Measurements from ENCODE around the gene ANK2. TPM values are rescaled to one million over a fixed set of nuclear protein-coding genes. Genes with fewer than 3 reads are reported as not detected.

ANK2 gene
- total RNA-seq, 1 donor from 2014 or later = 4.5 TPM

GRCh38 chr4:113407409-113407808, 358.0 kb downstream of the ANK2 start:
- ATAC-seq (ENCODE audit: low read depth) (no peak), DNase-seq (no peak)
- Mint-ChIP-seq H3K27me3 (peaks cover 9% of the 10 kb centered on the region), H3K9me3 (no peaks in the 10 kb centered on the region), H3K36me3 (ENCODE audit: low read depth) (no peaks in the 10 kb centered on the region), H3K4me1 (no peaks in the 10 kb centered on the region), H3K4me3 (no peak overlapping the region), H3K27ac (no peak overlapping the region)
- POLR2A ChIA-PET = no interaction called here
- TF ChIP-seq CTCF (IDR thresholded peaks at IDR 0.05) = no peak
- CTCF ChIA-PET = no interaction called here
- intact Hi-C loops (cut with micrococcal nuclease) = no loop called here

GRCh38 chr4:113409181-113409580, 359.7 kb downstream of the ANK2 start:
- intact Hi-C loops (cut with micrococcal nuclease) = no loop called here
- H3K36me3 Mint-ChIP-seq (ENCODE audit: low read depth) = no peaks in the 10 kb centered on the region
- POLR2A ChIA-PET = interaction anchor here (0.7 kb wide), 1 partner anchor 45 kb away, joined by 5 read pairs; no protein-coding TSS in a partner anchor
- H3K27me3 Mint-ChIP-seq = peaks cover 13% of the 10 kb centered on the region
- no peaks in the 10 kb centered on the region for H3K9me3 Mint-ChIP-seq
- ATAC-seq (ENCODE audit: low read depth) (no peak), DNase-seq (no peak)
- H3K4me3 Mint-ChIP-seq = no peak overlapping the region
- CTCF ChIA-PET = no interaction called here
- TF ChIP-seq CTCF (IDR thresholded peaks at IDR 0.05) = no peak
- no peaks in the 10 kb centered on the region for H3K4me1 Mint-ChIP-seq
- no peak overlapping the region for H3K27ac Mint-ChIP-seq

- H3K27ac Mint-ChIP-seq = no peak overlapping the region
- H3K9me3 Mint-ChIP-seq = no peaks in the 10 kb centered on the region
- H3K36me3 Mint-ChIP-seq (ENCODE audit: low read depth) = no peaks in the 10 kb centered on the region
- CTCF ChIA-PET = no interaction called here
- peaks cover 13% of the 10 kb centered on the region for H3K27me3 Mint-ChIP-seq
- no peaks in the 10 kb centered on the region for H3K4me1 Mint-ChIP-seq
- intact Hi-C loops (cut with micrococcal nuclease) = no loop called here
- DNase-seq = no peak
- H3K4me3 Mint-ChIP-seq = no peak overlapping the region
- POLR2A ChIA-PET = no interaction called here
- TF ChIP-seq CTCF (IDR thresholded peaks at IDR 0.05) = no peak
- no peak for ATAC-seq (ENCODE audit: low read depth)
Measured at GRCh38 chr4:113410686-113411085, 361.2 kb downstream of the ANK2 start.

- ChIA-PET CTCF (no interaction called here), POLR2A (no interaction called here)
- H3K36me3 Mint-ChIP-seq (ENCODE audit: low read depth) = no peaks in the 10 kb centered on the region
- intact Hi-C loops (cut with micrococcal nuclease) = no loop called here
- no peaks in the 10 kb centered on the region for H3K4me1 Mint-ChIP-seq
- H3K27me3 Mint-ChIP-seq = peaks cover 14% of the 10 kb centered on the region
- no peak overlapping the region for H3K4me3 Mint-ChIP-seq
- ATAC-seq (ENCODE audit: low read depth) (no peak), DNase-seq (no peak)
- peaks cover 4% of the 10 kb centered on the region for H3K9me3 Mint-ChIP-seq
- no peak for TF ChIP-seq CTCF (IDR thresholded peaks at IDR 0.05)
- no peak overlapping the region for H3K27ac Mint-ChIP-seq
Measured at GRCh38 chr4:113411496-113411938, 362.1 kb downstream of the ANK2 start.

GRCh38 chr4:113419631-113420030, 370.2 kb downstream of the ANK2 start:
- DNase-seq = no peak
- no peak overlapping the region for H3K4me3 Mint-ChIP-seq
- CTCF ChIA-PET = no interaction called here
- intact Hi-C loops (cut with micrococcal nuclease) = no loop called here
- no peak for TF ChIP-seq CTCF (IDR thresholded peaks at IDR 0.05)
- H3K36me3 Mint-ChIP-seq (ENCODE audit: low read depth) = no peaks in the 10 kb centered on the region
- peaks cover 20% of the 10 kb centered on the region for H3K9me3 Mint-ChIP-seq
- ATAC-seq (ENCODE audit: low read depth) = no peak
- H3K4me1 Mint-ChIP-seq = no peaks in the 10 kb centered on the region
- no peak overlapping the region for H3K27ac Mint-ChIP-seq
- H3K27me3 Mint-ChIP-seq = peaks cover 9% of the 10 kb centered on the region
- POLR2A ChIA-PET = no interaction called here
